K562 treated with DMSO at 1 percent for 4 hours (cell line): ENCODE results near the gene DIAPH1. TPM values are rescaled to one million over a fixed set of nuclear protein-coding genes. Genes with fewer than 3 reads are reported as not detected.

Experiments
- total RNA-seq: library from RNA; unstranded; fragments of 300-600 nt; gene quantifications from 2 replicates; pipeline ENCODE4 v1.2.3, GENCODE V29; 2022; ENCODE audit not compliant: insufficient read depth

The DIAPH1 gene
- 152 and 168 TPM in 2 replicates for total RNA-seq

DNA sequence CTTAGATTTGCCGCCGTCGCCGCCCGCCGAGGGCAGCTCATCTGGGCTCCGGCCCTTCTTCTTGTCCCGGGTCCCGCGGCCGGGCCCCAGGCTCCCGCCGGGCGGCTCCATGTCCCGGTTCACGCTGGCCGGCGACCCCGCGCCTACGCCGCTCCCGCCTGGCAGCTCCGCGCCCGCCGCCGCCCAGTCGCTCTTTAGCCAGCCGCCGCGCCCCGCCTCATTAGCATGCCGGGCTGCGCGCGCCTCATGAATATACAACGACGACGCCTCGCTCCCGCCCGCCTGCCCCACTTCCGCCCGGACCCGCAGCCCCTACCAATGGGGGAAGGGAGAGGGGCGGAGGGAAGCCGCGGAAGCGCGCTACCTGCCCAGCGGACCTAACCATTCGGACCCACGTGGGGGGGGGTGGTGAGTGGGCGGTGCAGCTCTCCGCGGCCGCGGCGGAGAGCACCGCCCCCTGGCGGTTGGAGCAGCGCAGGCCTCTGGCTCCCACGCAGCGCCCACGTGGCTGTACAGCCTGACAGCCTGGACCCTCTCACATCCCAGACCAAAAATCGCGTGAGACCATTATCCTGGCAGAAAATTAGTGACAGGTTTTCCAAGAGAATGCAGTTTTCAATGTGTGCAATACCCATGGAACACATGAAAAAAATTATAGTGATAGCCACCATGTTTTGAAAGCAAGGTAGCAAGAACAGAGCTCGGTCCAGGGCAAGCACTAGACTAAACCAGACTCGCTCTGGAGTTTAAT is at the start of gene DIAPH1:
Gene DIAPH1 (minus strand): TSS at position 197 of the 751 bp plus-strand sequence. CDS start 86 bp downstream, at position 111.

DNA sequence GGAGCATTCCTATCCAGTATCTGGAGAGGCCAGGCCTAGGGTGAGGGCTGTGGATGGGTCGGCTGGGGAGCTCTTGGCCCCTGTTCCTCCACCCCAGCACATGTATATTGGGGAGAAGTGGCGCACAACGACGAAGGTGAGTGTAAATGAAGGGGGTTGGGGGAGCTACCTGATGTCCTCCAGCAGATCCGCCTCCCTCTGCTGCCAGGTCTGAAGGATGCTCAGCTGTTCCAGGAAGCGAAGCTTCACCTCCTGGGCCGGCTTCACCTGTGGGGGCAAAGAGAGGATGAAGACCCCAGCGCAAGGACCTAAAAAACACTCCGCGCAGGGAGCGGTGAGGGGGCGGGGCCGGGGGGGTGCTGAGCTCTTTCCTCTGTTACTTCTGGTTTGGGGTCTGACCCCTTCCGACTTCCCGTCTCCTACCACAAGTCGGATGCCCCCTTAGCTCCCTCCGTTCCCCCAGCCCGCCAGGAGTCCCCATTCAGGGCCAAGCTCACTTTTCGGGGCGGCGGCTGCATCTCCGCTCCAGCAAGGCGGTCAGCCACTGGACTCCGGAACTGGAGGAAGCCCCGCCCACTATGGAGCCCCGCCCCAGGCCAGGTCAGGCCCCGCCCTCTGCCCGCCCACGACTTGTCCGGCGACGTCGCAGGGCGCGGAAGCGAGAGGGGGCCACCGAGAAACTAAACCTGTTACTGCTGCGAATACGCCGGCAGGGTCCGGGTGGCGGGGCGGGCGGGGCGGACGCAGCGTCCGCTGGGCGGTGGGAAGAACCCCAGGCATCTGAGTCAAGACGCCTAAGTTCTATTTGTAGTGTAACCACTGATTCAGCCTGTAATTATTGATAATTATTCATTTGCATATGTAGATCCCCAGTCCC is 32.3 kb upstream of the DIAPH1 start, which contains the start of gene FCHSD1:
Gene FCHSD1 (minus strand): TSS at position 568 of the 877 bp plus-strand sequence. CDS start 50 bp downstream, at position 518.

DNA sequence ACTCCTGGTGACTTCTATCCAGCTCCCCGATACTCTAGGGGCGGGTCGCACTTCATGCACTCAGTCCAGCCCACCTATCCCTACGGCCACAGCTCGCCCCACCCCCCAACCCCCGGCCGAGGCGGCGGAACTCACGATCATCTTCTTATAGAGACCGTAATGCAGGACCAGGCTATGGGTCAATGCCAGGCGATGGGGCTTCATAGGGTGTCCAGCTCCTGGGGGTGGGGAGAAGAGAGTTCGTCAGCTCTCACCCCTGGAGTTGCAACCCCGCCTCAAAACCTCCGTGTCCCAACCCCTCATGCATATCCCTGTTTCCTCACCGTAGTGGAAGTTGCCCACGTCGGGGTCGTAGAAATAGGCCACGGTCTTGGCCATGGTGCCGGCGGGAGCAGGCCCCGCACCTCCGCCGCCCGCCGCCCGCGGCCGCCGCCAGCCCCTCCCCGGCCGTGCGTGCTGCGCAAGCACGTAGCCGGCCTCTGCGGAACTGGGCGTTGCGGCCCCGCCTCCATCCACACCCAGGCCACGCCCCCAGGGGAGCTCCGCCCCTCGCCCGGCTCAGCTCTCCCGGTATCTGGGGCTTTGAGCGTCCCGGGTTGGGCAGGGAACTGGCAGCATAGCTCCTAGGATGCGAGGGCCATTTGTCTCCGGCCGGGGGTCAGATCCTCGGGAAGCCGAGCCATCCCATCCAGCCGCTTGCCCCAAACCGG is 17.8 kb upstream of the DIAPH1 start, which contains the start of the genes HDAC3 and RELL2:
Gene HDAC3 (minus strand): TSS at position 437 of the 710 bp plus-strand sequence. CDS start 59 bp downstream, at position 378.
Gene RELL2 (plus strand): TSS at position 585 of the 710 bp plus-strand sequence. CDS start 1,229 bp downstream, outside the sequence.

DNA sequence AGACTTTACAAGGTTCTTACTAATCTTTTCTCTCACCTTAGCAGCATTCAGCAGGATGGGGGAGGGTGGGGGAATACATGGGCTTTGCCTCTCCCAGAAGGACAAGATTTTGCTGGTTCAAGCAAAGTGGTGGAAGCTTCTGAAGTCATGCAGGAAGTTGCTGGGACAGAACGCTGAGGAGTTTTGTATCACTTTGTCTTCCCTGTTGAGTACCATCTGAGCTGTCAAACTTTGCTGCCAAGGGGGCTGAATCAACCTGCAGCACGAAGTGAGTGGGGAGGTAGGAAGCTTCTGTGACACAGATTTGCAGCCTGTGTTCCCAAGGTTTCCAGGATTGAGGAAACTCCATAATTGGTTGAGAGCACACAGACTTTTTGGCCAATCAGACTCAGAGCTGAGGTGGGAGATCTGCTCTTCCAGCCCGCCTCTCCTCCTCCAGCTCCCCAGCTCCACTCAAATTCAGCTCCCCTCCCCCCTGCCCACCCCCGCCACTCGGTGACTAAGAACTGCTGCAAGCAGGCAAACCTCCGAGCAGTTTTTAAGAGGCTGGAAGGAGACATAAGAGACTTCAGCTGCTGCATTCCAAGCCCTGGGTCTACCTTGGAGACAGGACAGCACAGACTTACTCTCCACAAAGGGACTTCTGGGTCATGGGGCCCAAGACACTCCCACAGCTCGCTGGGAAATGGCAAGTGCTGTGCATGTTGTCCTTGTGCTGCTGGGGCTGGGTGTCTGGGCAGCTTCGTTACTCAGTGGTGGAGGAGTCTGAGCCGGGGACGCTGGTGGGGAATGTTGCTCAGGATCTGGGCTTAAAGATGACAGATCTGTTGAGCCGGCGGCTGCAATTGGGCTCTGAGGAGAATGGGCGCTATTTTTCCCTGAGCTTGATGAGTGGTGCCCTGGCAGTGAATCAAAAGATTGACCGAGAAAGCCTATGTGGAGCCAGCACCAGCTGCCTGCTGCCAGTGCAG is 129.9 kb downstream of the DIAPH1 start, which contains the start of gene PCDHGC5:
Gene PCDHGC5 (plus strand): TSS at position 491 of the 971 bp plus-strand sequence. CDS start 160 bp downstream, at position 651.

DNA sequence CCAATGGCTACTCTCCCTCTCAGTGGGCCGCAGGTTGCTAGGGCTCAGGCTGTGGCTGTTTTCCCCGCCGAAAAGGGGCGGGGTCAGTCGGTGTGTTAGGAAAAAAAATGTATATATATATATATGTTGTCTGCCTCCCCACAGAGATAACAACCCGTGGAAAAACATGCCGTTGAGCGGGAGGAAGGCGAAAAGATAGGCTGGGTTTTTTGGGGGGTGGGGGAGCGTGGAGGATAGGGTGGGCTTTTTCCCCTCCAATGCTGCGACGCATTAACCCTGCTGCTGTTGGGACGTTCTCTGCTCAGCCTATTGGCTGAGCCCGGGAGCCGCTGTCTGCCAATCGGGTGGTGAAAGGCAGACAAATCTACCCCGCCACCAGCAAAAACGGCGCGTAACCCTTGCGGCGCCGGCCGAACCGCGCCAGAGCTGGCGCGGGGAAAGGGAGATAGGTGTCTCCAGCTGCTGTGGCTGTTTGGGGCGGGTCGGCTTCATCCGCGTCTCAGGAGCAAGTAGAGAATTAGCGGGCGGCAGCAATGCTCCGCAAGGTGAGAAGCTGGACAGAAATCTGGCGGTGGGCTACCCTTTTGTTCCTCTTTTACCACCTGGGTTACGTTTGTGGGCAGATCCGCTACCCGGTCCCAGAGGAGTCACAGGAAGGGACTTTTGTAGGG is 134.0 kb downstream of the DIAPH1 start, which contains the start of gene PCDHGC4:
Gene PCDHGC4 (plus strand): TSS at position 390 of the 671 bp plus-strand sequence. CDS start 144 bp downstream, at position 534.

DNA sequence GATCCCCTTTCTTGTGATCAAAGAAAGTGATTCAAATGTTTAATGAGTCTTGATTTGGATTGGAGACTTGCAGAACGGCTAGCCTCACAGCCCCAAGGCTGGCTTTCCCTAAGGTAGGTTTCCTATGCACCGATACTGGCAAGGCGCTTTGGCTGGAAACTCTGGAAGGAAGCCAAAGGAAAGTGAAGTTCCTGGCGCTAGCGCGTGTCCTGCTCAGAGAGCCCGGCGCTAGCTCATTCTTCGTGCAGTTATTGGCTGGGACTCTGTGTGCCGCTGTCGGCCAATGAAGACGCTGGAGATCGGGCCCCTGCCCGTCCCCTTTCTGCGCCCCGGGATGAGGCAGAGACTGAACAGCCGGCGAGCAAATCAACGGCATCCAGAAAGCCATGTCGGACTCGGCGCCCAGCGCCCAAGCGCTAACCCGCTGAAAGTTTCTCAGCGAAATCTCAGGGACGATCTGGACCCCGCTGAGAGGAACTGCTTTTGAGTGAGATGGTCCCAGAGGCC is 143.1 kb downstream of the DIAPH1 start, which contains the start of gene PCDHGC3:
Gene PCDHGC3 (plus strand): TSS at position 342 of the 507 bp plus-strand sequence. CDS start 151 bp downstream, at position 493.

Other genes starting within 250 kb of the DIAPH1 start
- 0.51 and 0.74 TPM in 2 replicates for gene PCDHGB3, start 248.8 kb downstream of the DIAPH1 start, total RNA-seq
- 0.27 and 0.35 TPM in 2 replicates for gene PCDHGA6, start 245.1 kb downstream of the DIAPH1 start, total RNA-seq
- gene PCDHGA7, start 236.3 kb downstream of the DIAPH1 start, total RNA-seq: not detected in 2 replicates
- 0.21 TPM in 1 of 2 replicates, not detected in the other for gene PCDHGB4, start 231.3 kb downstream of the DIAPH1 start, total RNA-seq
- gene PCDHGA8, start 226.4 kb downstream of the DIAPH1 start, total RNA-seq: 0.24 TPM in 1 of 2 replicates, not detected in the other
- gene PCDHGB5, start 221.1 kb downstream of the DIAPH1 start, total RNA-seq: not detected in 2 replicates
- not detected in 2 replicates for gene PCDHGA9, start 216.2 kb downstream of the DIAPH1 start, total RNA-seq
- not detected in 2 replicates for gene PCDHGB6, start 211.0 kb downstream of the DIAPH1 start, total RNA-seq
- gene PCDHGA10, start 206.0 kb downstream of the DIAPH1 start, total RNA-seq: not detected in 2 replicates
- gene PCDHGB7, start 201.3 kb downstream of the DIAPH1 start, total RNA-seq: not detected in 2 replicates
- gene PCDHGA11, start 197.9 kb downstream of the DIAPH1 start, total RNA-seq: not detected in 2 replicates
- gene PCDHGA12, start 188.5 kb downstream of the DIAPH1 start, total RNA-seq: not detected in 2 replicates
- not detected in 2 replicates for gene PCDHGC3, start 143.0 kb downstream of the DIAPH1 start, total RNA-seq
- gene PCDHGC4, start 134.0 kb downstream of the DIAPH1 start, total RNA-seq: not detected in 2 replicates
- not detected in 2 replicates for gene PCDHGC5, start 129.9 kb downstream of the DIAPH1 start, total RNA-seq
- 85.2 and 117 TPM in 2 replicates for gene HDAC3, start 17.8 kb upstream of the DIAPH1 start, total RNA-seq
- 10.2 and 10.3 TPM in 2 replicates for gene RELL2, start 18.0 kb upstream of the DIAPH1 start, total RNA-seq
- gene FCHSD1, start 32.4 kb upstream of the DIAPH1 start, total RNA-seq: 11.2 and 13.6 TPM in 2 replicates
- gene ARAP3, start 63.2 kb upstream of the DIAPH1 start, total RNA-seq: 20.1 and 26.7 TPM in 2 replicates